Body of pancreas (tissue), 4 donors: Measurements from ENCODE around the gene USH1G. TPM values are rescaled to one million over a fixed set of nuclear protein-coding genes. Genes with fewer than 3 reads are reported as not detected.

Experiments used
- ATAC-seq: fragments of 150-250 bp; one replicate; pipeline ENCODE4 v1.9.1; 2016
- DNase-seq, 4 donors: peaks; one replicate each; pipeline ENCODE4 v3.0.0-alpha.2; 2019
- H3K27ac ChIP-seq, 4 donors: fragments of 200-600 bp; sonication (generic); 1 replicate in 3 of 4; 2 replicates in 1 of 4; pipeline versions ENCODE4 v1.5.1 to v1.6.1; 2016 to 2019; ENCODE audit warnings: mild to moderate bottlenecking in 1 of 4, mixed read lengths in 1 of 4, moderate library complexity in 1 of 4
- H3K27me3 ChIP-seq, 2 donors: fragments of 200-600 bp; sonication (generic); one replicate each; pipeline ENCODE4 v1.6.0; 2016; ENCODE audit warnings: mild to moderate bottlenecking in 1 of 2
- H3K36me3 ChIP-seq, 2 donors: fragments of 200-600 bp; sonication (generic); replicated peaks in 1 of 2; 2 replicates each; pipeline ENCODE4 v1.5.1; 2016; ENCODE audit warnings: low read depth in 2 of 2; ENCODE audit not compliant: insufficient read depth in 1 of 2
- H3K4me1 ChIP-seq: fragments of 200-600 bp; sonication (generic); one replicate; pipeline ENCODE4 v1.6.0; 2016
- H3K4me3 ChIP-seq, 2 donors: fragments of 200-600 bp; sonication (generic); 1 replicate in 1 of 2; 2 replicates in 1 of 2; pipeline ENCODE4 v1.5.1; 2016 to 2019
- H3K9me3 ChIP-seq, 3 donors: fragments of 200-600 bp; sonication (generic); 1 replicate in 2 of 3; 2 replicates in 1 of 3; pipeline ENCODE4 v1.5.1; 2016
- POLR2A ChIP-seq, 3 donors: fragments of 450-650 bp; IDR thresholded peaks; one replicate each; pipeline ENCODE4 v1.6.1; 2016; ENCODE audit warnings: antibody characterized with exemption in 3 of 3, mild to moderate bottlenecking in 2 of 3
- WGBS, 2 donors: methylation state at CpG; one replicate each; pipeline ENCODE4 v1.1.5; 2017; 5-methylcytosine and 5-hydroxymethylcytosine counted together
- intact Hi-C: fragments of 100-400 bp; cut with DNase I; formaldehyde crosslinking; loops from one replicate; pipeline ENCODE4 v1.15.1; 2023
- total RNA-seq, 2 donors: library from RNA; depleted of rRNA; stranded (reverse); fragments of >200 nt; gene quantifications; one replicate each; pipeline ENCODE4 v1.1.0, GENCODE V29; 2016
- TF ChIP-seq, protein P1 (sequence below), 7 experiments: fragments of 450-650 bp in 4 of 7; fragments of 200-600 bp in 3 of 7; sonication (generic) in 3 of 7; IDR thresholded peaks; one replicate each; pipeline ENCODE4 v1.5.1; 2016 to 2019; ENCODE audit warnings: antibody characterized with exemption in 7 of 7

The USH1G gene
- total RNA-seq, 2 donors from 2014 or later, result under 0.01 TPM; not detected in 1

DNA sequence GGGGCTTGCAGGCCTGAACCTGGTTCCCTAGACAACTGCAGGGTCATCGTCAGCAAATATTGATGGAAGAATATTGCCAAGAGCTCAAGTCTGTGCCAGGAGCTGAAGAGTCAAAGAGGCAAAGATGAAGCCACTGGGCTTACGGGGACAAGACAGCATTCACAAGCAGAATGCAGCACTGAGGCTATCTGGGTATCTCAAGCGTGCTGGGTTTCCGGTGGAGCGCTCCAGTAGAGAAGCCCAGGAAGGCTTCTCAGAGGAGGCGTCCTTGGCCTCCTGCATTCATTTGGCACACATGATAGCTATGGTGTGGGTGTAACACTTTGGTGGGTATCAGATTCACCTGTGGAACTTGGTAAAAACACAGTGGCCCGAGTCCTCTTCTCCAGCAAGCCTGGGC lies 32.5 kb downstream of the USH1G start:
- 87 to 91% methylated on average over 6 to 7 of the region's 7 CpGs for WGBS, 2 donors
- Histone ChIP-seq H3K36me3 (no peaks in the 10 kb centered on the region), H3K27me3 (no peaks in the 10 kb centered on the region), H3K4me1 (peaks cover 18% of the 10 kb centered on the region), H3K9me3 (no peaks in the 10 kb centered on the region), H3K4me3 (no peak overlapping the region), H3K27ac (no peak overlapping the region)
- TF ChIP-seq POLR2A (IDR thresholded peaks at IDR 0.05), result no peak
- TF ChIP-seq, protein P1, sequence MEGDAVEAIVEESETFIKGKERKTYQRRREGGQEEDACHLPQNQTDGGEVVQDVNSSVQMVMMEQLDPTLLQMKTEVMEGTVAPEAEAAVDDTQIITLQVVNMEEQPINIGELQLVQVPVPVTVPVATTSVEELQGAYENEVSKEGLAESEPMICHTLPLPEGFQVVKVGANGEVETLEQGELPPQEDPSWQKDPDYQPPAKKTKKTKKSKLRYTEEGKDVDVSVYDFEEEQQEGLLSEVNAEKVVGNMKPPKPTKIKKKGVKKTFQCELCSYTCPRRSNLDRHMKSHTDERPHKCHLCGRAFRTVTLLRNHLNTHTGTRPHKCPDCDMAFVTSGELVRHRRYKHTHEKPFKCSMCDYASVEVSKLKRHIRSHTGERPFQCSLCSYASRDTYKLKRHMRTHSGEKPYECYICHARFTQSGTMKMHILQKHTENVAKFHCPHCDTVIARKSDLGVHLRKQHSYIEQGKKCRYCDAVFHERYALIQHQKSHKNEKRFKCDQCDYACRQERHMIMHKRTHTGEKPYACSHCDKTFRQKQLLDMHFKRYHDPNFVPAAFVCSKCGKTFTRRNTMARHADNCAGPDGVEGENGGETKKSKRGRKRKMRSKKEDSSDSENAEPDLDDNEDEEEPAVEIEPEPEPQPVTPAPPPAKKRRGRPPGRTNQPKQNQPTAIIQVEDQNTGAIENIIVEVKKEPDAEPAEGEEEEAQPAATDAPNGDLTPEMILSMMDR (IDR thresholded peaks at IDR 0.05), result no peak
- no peak for ATAC-seq
- intact Hi-C loops, result no loop called here
- no peak for DNase-seq

DNA sequence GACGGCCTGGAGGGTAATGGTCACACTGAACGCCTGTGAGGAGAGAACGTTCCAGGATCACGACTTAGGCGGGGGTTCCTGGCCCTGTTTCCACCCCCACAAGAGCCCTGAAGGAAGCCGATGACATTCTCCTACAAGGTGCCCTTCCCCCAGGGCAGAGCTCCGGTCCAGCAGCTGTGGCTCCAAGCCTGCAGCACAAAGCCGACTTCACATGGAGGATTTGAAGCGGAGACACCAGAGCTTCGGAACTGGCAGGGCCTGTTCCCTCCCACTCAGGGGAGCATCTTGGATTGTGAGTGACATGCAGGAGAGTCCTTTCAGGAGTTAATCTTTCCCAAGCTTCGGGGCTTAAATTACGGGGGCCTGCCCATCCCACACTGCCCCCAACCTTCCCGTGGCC lies 34.6 kb downstream of the USH1G start:
- H3K9me3 ChIP-seq, result no peaks in the 10 kb centered on the region
- DNase-seq (no peak), ATAC-seq (no peak)
- 54% methylated on average over 11 to 13 of the region's 13 CpGs for WGBS, 2 donors
- H3K4me3 ChIP-seq, result no peak overlapping the region
- H3K27me3 ChIP-seq, result no peaks in the 10 kb centered on the region
- intact Hi-C loops, result no loop called here
- peaks cover 13% of the 10 kb centered on the region for H3K4me1 ChIP-seq
- TF ChIP-seq POLR2A (IDR thresholded peaks at IDR 0.05), result no peak
- TF ChIP-seq, protein P1 (IDR thresholded peaks at IDR 0.05), result no peak
- H3K36me3 ChIP-seq, result no peaks in the 10 kb centered on the region
- no peak overlapping the region for H3K27ac ChIP-seq

GRCh38 chr17:74883241-74883745 lies 39.8 kb downstream of the USH1G start:
- ATAC-seq, result no peak
- DNase-seq, result no peak
- H3K27me3 ChIP-seq, result no peaks in the 10 kb centered on the region
- no peak for TF ChIP-seq POLR2A (IDR thresholded peaks at IDR 0.05)
- TF ChIP-seq, protein P1 (IDR thresholded peaks at IDR 0.05), result no peak
- H3K9me3 ChIP-seq, result no peaks in the 10 kb centered on the region
- H3K27ac ChIP-seq, result no peak overlapping the region
- WGBS, 2 donors, result 64 to 90% methylated on average over 14 to 15 of the region's 15 CpGs
- H3K4me3 ChIP-seq, result no peak overlapping the region
- intact Hi-C loops, result no loop called here
- peaks cover 5% of the 10 kb centered on the region for H3K4me1 ChIP-seq
- H3K36me3 ChIP-seq, result no peaks in the 10 kb centered on the region

GRCh38 chr17:74882517-74883240 lies 40.4 kb downstream of the USH1G start:
- WGBS, 2 donors, result 59 to 67% methylated on average over 12 to 19 of the region's 20 CpGs
- intact Hi-C loops, result no loop called here
- H3K9me3 ChIP-seq, result no peaks in the 10 kb centered on the region
- H3K4me1 ChIP-seq, result peaks cover 11% of the 10 kb centered on the region
- H3K27ac ChIP-seq, result no peak overlapping the region
- H3K36me3 ChIP-seq, result no peaks in the 10 kb centered on the region
- TF ChIP-seq, protein P1 (IDR thresholded peaks at IDR 0.05), result no peak
- TF ChIP-seq POLR2A (IDR thresholded peaks at IDR 0.05), result no peak
- no peaks in the 10 kb centered on the region for H3K27me3 ChIP-seq
- DNase-seq, result no peak
- H3K4me3 ChIP-seq, result no peak overlapping the region
- no peak for ATAC-seq

DNA sequence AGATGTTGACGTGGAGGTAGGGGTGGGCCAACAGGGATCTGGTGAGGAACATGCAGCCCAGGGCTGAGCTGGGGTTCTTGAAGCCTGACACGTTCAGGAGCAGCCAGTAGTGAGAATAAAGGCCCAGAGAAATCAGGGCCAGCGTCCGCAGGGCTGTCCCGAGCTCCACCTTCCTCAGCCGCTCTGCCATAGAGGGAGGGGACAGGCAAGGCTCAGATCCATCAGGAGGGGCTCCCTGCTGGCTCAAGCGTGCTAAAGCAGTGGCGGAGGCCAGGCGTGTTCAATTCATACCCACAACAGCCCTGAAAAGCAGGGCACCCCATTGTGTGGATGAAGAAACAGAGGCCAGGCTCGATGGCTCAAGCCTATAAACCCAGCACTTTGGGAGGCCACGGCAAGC lies 42.0 kb downstream of the USH1G start:
- no peaks in the 10 kb centered on the region for H3K36me3 ChIP-seq
- no peak for DNase-seq
- no peaks in the 10 kb centered on the region for H3K9me3 ChIP-seq
- peaks cover 27% of the 10 kb centered on the region for H3K4me1 ChIP-seq
- ATAC-seq, result no peak
- intact Hi-C loops, result no loop called here
- TF ChIP-seq POLR2A (IDR thresholded peaks at IDR 0.05), result no peak
- TF ChIP-seq, protein P1 (IDR thresholded peaks at IDR 0.05), result no peak
- 82 to 100% methylated on average over 1 to 11 of the region's 11 CpGs for WGBS, 2 donors
- no peak overlapping the region for H3K4me3 ChIP-seq
- H3K27me3 ChIP-seq, result no peaks in the 10 kb centered on the region
- no peak overlapping the region for H3K27ac ChIP-seq
